ENCODE data around the gene HDGFL3. TPM values are rescaled to one million over a fixed set of nuclear protein-coding genes. Genes with fewer than 3 reads are reported as not detected.
A peak's percentile ranks its signal among the peaks of the same experiment; 100 is the strongest.

The HDGFL3 gene
- total and polyA plus RNA-seq, 9 of the 15 experiments (the other 6 are each of a cell fraction or from before 2014, with no cell fraction given): 6.7 to 42.0 (median 31.4) TPM

DNA sequence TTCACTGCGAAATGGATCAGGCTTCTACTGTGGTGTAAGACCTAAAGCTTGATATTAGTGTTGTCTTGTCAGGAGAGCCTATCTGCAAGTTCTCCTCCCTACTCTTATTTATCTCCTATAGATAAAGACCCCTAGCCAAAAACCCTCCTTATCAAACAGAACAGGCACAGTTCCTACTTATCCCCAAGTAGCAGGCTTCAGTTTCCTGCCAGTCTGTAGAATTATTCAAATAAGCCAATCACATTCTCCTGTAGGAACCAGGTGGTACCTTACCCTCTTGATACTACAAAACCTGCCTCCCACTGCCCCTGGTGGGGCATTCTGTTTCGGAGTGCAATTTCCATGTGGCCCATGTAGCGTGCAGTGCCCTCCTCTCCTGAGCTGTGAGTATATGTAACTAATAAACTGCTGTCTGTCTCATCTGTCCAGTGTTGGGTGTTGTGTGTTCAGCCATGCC, 28.7 kb downstream of the HDGFL3 start (continued):
- TF ChIP-seq ZNF592 (IDR thresholded peaks at IDR 0.05): peak; percentile 53; the same call in 1 of the 2 replicates

- intact Hi-C loops (cut with micrococcal nuclease) (no loop called here), in situ Hi-C loops (cut with MboI) (no loop called here)
- WGBS (ENCODE audit: insufficient coverage, low coverage, missing lambda C conversion rate): 21% methylated on average over 2 of the region's 2 CpGs
- CTCF ChIA-PET (ENCODE audit: low intra/inter-chr PET ratio): no interaction called here
- no peak overlapping the region for H3K4me3 ChIP-seq
- H3K36me3 ChIP-seq (ENCODE audit: control insufficient read depth, insufficient read depth, low read length): no peaks in the 10 kb centered on the region; the same call in 1 of the 3 replicates
- H4K20me1 ChIP-seq (replicated peaks; ENCODE audit: control insufficient read depth, insufficient read depth, low read length): no peaks in the 10 kb centered on the region
- POLR2A ChIA-PET: interaction anchor here (0.6 kb wide), 1 partner anchor 58 kb away, joined by 3 read pairs; no protein-coding TSS in a partner anchor
- BruUV-seq (replicated peaks): no TSS peak
- no peaks in the 10 kb centered on the region for H3K79me2 ChIP-seq (ENCODE audit: control insufficient read depth, insufficient read depth, low read length)
- no peaks in the 10 kb centered on the region for H3K9me1 ChIP-seq (ENCODE audit: control insufficient read depth, insufficient read depth, low read length)
- no peak overlapping the region; the same call in 1 of the 2 replicates for H3K4me2 ChIP-seq (ENCODE audit: insufficient read depth, low read length)
- H3K27me3 ChIP-seq (ENCODE audit: control insufficient read depth in 2 of 2, insufficient read depth in 2 of 2, low read length in 2 of 2): no peaks in the 10 kb centered on the region
- peaks cover 5 to 8% of the 10 kb centered on the region in 2 experiments; a peak in 3 of 5 replicates for H3K4me1 ChIP-seq (replicated peaks in 1 of 2; ENCODE audit: control insufficient read depth in 2 of 2, insufficient read depth in 2 of 2, low read length in 2 of 2)
- peak overlapping the region; percentile 40; the same call in 1 of the 3 replicates for H3K27ac ChIP-seq (ENCODE audit: extremely low read depth, low read depth, low read length)
- no peak overlapping the region for H2AFZ ChIP-seq (ENCODE audit: low read depth, low read length)
- no peak for FAIRE-seq
- no peaks in the 10 kb centered on the region for H3K9me3 ChIP-seq (replicated peaks; ENCODE audit: control insufficient read depth, insufficient read depth, low read depth, low read length)
- no peak overlapping the region for H3K9ac ChIP-seq (ENCODE audit: insufficient read depth in 1 of 2, low read depth in 2 of 2, low read length in 2 of 2)
- peak; percentile 72 for ATAC-seq
- peak in 1 of 4 experiments; percentile 20 for DNase-seq (ENCODE audit: extremely low read depth in 1 of 4, low spot score in 3 of 4)
- TF ChIP-seq RBFOX2 (IDR thresholded peaks at IDR 0.05; ENCODE audit: low read depth, low read length): no peak
- no peak for TF ChIP-seq KDM2B (CRISPR knock-in tag; IDR thresholded peaks at IDR 0.05)
- TF ChIP-seq STAT6 (CRISPR knock-in tag; IDR thresholded peaks at IDR 0.05): no peak
- TF ChIP-seq CBX5 (IDR thresholded peaks at IDR 0.05; ENCODE audit: borderline replicate concordance, low read depth): no peak
- no peak for TF ChIP-seq NFRKB (IDR thresholded peaks at IDR 0.05; ENCODE audit: low read depth)
- no peak for TF ChIP-seq ZNF175 (CRISPR knock-in tag; IDR thresholded peaks at IDR 0.05; ENCODE audit: low read depth)
- no peak for TF ChIP-seq YBX1 (IDR thresholded peaks at IDR 0.05)
- TF ChIP-seq, protein P1, sequence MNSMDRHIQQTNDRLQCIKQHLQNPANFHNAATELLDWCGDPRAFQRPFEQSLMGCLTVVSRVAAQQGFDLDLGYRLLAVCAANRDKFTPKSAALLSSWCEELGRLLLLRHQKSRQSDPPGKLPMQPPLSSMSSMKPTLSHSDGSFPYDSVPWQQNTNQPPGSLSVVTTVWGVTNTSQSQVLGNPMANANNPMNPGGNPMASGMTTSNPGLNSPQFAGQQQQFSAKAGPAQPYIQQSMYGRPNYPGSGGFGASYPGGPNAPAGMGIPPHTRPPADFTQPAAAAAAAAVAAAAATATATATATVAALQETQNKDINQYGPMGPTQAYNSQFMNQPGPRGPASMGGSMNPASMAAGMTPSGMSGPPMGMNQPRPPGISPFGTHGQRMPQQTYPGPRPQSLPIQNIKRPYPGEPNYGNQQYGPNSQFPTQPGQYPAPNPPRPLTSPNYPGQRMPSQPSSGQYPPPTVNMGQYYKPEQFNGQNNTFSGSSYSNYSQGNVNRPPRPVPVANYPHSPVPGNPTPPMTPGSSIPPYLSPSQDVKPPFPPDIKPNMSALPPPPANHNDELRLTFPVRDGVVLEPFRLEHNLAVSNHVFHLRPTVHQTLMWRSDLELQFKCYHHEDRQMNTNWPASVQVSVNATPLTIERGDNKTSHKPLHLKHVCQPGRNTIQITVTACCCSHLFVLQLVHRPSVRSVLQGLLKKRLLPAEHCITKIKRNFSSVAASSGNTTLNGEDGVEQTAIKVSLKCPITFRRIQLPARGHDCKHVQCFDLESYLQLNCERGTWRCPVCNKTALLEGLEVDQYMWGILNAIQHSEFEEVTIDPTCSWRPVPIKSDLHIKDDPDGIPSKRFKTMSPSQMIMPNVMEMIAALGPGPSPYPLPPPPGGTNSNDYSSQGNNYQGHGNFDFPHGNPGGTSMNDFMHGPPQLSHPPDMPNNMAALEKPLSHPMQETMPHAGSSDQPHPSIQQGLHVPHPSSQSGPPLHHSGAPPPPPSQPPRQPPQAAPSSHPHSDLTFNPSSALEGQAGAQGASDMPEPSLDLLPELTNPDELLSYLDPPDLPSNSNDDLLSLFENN (IDR thresholded peaks at IDR 0.05; ENCODE audit: low read depth in 2 of 2, low read length in 2 of 2): no peak
- TF ChIP-seq KDM1A (IDR thresholded peaks at IDR 0.05): no peak
- TF ChIP-seq GABPA (tag; conservative IDR thresholded peaks at IDR 0.05; ENCODE audit: low read depth): no peak
Measured at GRCh38 chr15:83178390-83178789, 29.2 kb downstream of the HDGFL3 start.
